Measurements from ENCODE around the gene ANKRD39. TPM values are rescaled to one million over a fixed set of nuclear protein-coding genes. Genes with fewer than 3 reads are reported as not detected.

Gene ANKRD39
- total RNA-seq, 6 donors from 2014 or later = 7.1 to 13.6 (median 11.3) TPM

DNA sequence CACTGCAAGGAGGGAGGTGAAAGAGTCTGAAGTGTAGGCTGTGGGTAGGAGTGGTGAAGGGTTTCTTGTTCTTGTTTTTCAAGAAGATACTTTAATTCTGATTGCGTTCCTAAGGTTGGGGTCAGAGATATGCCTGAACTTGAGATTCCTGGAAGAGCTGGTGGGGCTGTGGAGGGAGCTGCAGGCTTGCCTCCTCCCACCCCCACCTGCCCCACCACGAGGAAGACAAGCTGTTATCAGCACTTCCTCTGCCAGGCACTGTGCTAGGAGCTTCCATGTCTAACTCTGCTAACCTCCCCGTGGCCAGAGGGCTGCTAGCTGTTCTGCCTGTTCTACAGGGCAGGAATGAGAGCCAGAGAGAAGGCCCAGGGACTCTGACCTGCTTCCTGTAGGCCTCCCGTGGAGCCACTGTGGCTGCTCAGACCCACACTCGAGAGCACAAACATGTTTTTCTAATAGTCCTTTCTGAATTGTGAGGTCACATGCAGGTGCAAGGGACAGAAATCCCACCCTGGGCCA lies 27.7 kb downstream of the ANKRD39 start:
- no peak for DNase-seq
- 55 to 59% methylated on average over 2 to 5 of the region's 5 CpGs for WGBS, 2 donors
- H3K4me3 ChIP-seq = no peak overlapping the region
- no peak for ATAC-seq (ENCODE audit: low FRiP score in 2 of 2)
- H3K27ac ChIP-seq = no peak overlapping the region
- peaks cover 6 to 14% (median 9%) of the 10 kb centered on the region in 4 donors for H3K4me1 ChIP-seq
- no peak for TF ChIP-seq POLR2A (IDR thresholded peaks at IDR 0.05)
- TF ChIP-seq POLR2AphosphoS5 (IDR thresholded peaks at IDR 0.05) = no peak
- TF ChIP-seq, protein P1, sequence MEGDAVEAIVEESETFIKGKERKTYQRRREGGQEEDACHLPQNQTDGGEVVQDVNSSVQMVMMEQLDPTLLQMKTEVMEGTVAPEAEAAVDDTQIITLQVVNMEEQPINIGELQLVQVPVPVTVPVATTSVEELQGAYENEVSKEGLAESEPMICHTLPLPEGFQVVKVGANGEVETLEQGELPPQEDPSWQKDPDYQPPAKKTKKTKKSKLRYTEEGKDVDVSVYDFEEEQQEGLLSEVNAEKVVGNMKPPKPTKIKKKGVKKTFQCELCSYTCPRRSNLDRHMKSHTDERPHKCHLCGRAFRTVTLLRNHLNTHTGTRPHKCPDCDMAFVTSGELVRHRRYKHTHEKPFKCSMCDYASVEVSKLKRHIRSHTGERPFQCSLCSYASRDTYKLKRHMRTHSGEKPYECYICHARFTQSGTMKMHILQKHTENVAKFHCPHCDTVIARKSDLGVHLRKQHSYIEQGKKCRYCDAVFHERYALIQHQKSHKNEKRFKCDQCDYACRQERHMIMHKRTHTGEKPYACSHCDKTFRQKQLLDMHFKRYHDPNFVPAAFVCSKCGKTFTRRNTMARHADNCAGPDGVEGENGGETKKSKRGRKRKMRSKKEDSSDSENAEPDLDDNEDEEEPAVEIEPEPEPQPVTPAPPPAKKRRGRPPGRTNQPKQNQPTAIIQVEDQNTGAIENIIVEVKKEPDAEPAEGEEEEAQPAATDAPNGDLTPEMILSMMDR (IDR thresholded peaks at IDR 0.05) = no peak
- no peak for TF ChIP-seq EP300 (IDR thresholded peaks at IDR 0.05)
- peaks cover 14 to 92% (median 76%) of the 10 kb centered on the region in 4 donors for H3K36me3 ChIP-seq
- no peaks in the 10 kb centered on the region for H3K9me3 ChIP-seq
- H3K27me3 ChIP-seq = no peaks in the 10 kb centered on the region

DNA sequence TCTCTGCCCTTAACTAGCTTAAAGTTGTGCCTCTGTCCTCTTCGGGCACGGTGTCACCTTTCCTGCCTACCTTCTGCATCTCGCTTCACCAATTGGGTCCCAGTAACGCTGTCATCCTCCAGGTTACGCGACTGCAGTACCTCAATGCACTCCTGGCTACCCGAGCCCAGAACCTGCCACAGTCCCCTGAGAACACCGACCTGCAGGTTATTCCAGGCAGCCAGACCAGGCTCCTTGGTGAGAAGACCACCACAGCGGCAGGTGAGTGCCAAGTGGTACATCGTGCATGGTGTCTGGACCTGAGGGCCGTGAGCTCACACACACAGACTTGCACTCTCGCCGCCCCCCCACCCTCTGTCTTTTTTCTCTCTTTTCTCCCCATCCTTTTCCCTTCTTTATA lies 28.9 kb downstream of the ANKRD39 start:
- Histone ChIP-seq H3K27me3 (no peaks in the 10 kb centered on the region), H3K36me3 (peaks cover 11 to 94% (median 76%) of the 10 kb centered on the region in 4 donors), H3K9me3 (no peaks in the 10 kb centered on the region), H3K4me1 (peaks cover 6 to 20% (median 13%) of the 10 kb centered on the region in 4 donors), H3K27ac (no peak overlapping the region), H3K4me3 (no peak overlapping the region)
- no peak for TF ChIP-seq EP300 (IDR thresholded peaks at IDR 0.05)
- TF ChIP-seq POLR2A (IDR thresholded peaks at IDR 0.05) = no peak
- TF ChIP-seq, protein P1 (IDR thresholded peaks at IDR 0.05) = no peak
- TF ChIP-seq POLR2AphosphoS5 (IDR thresholded peaks at IDR 0.05) = no peak
- ATAC-seq (ENCODE audit: low FRiP score in 2 of 2) (no peak), DNase-seq (no peak)
- WGBS, 2 donors = 95 to 97% methylated on average over 13 of the region's 13 CpGs

DNA sequence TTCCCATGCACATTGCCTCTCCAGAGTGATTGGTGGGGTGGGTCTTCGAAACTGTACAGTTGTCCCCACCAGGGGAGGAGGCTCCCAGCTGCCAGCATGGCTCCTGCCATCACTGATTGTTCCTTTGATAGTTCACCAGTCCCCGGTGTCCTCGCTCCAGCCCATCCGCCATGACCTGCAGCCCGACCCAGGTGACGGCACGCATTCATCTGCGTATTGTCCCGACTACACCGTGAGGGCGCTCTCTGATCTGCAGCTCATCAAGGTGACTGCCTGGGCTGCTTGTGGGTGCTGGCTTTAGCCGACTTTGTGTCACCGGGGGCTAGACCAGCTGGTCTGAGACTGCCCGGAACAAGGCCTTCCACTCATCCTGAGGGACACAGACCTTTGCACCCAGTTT lies 29.4 kb downstream of the ANKRD39 start:
- TF ChIP-seq EP300 (IDR thresholded peaks at IDR 0.05) = no peak
- TF ChIP-seq POLR2AphosphoS5 (IDR thresholded peaks at IDR 0.05) = no peak
- no peak for TF ChIP-seq POLR2A (IDR thresholded peaks at IDR 0.05)
- TF ChIP-seq, protein P1 (IDR thresholded peaks at IDR 0.05) = no peak
- DNase-seq (no peak), ATAC-seq (ENCODE audit: low FRiP score in 2 of 2) (no peak)
- Histone ChIP-seq H3K27me3 (no peaks in the 10 kb centered on the region), H3K36me3 (peaks cover 11 to 95% (median 74%) of the 10 kb centered on the region in 4 donors), H3K9me3 (no peaks in the 10 kb centered on the region), H3K4me1 (peaks cover 6 to 21% (median 14%) of the 10 kb centered on the region in 4 donors), H3K4me3 (no peak overlapping the region), H3K27ac (no peak overlapping the region)
- WGBS, 2 donors = 95 to 98% methylated on average over 14 of the region's 14 CpGs

DNA sequence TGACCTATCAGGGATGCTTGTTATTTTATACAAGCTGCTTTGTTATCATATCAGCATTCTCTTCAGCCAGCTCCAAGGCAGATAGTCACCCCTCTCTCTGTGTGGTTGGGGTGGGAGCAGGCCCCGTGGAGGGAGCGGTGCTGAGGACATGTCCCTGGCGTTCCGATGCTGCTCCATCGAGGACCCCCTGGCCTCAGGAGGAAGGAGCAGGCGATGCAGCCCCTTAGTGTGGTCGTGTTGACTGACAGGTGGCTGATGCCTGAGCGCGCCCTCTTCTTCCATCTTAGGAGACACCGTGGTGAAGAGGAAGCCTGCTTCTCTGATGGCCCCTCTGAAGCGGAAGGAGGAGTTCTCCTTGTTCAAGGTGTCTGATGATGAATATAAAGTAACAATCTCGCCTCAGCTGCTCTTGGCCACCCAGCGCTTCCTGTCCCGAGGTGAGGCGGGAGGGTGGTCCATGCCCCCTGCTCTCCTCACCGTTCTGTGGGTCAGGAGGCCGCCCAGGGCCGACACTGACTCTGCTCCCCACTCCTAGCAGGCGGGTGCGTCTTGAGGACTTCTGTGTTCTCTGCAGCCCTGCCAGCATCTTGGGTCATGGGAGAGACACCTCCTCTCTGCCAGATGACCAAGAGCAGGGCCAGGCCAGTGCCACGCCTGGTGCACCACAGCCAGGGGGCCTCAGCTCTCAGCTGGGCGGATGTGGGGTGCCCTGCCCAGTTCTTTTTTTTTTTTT lies 31.1 kb downstream of the ANKRD39 start:
- Histone ChIP-seq H3K27me3 (no peaks in the 10 kb centered on the region), H3K4me3 (no peak overlapping the region), H3K4me1 (peaks cover 0 to 11% (median 5%) of the 10 kb centered on the region in 4 donors), H3K27ac (no peak overlapping the region), H3K36me3 (peaks cover 11 to 89% (median 61%) of the 10 kb centered on the region in 4 donors), H3K9me3 (no peaks in the 10 kb centered on the region)
- ATAC-seq (ENCODE audit: low FRiP score in 2 of 2) (no peak), DNase-seq (no peak)
- TF ChIP-seq POLR2A (IDR thresholded peaks at IDR 0.05) = no peak
- TF ChIP-seq POLR2AphosphoS5 (IDR thresholded peaks at IDR 0.05) = no peak
- TF ChIP-seq EP300 (IDR thresholded peaks at IDR 0.05) = no peak
- TF ChIP-seq, protein P1 (IDR thresholded peaks at IDR 0.05) = no peak
- WGBS, 2 donors = 95 to 97% methylated on average over 14 to 22 of the region's 22 CpGs
